Trophoblast cell (in vitro differentiated cells and primary cell): ENCODE data around the gene CDK12.

Experiments used
- DNase-seq, 2 donors: peaks; one replicate each; pipeline ENCODE4 v3.0.0-alpha.2; 2016
- H2AFZ ChIP-seq: 2 replicates; pipeline ENCODE4 v1.6.1; 2013; ENCODE audit warnings: low read length, moderate library complexity, mild to moderate bottlenecking; ENCODE audit not compliant: insufficient read depth, poor library complexity
- H2AK5ac ChIP-seq: 2 replicates; pipeline ENCODE4 v1.6.1; 2013; ENCODE audit warnings: mild to moderate bottlenecking, low read length
- H2BK120ac ChIP-seq: 2 replicates; pipeline ENCODE4 v1.6.1; 2013; ENCODE audit warnings: low read length, mild to moderate bottlenecking, moderate library complexity; ENCODE audit not compliant: insufficient read depth, poor library complexity
- H2BK12ac ChIP-seq: 2 replicates; pipeline ENCODE4 v1.6.1; 2013; ENCODE audit warnings: mild to moderate bottlenecking, low read length, moderate library complexity
- H2BK5ac ChIP-seq: 2 replicates; pipeline ENCODE4 v1.6.1; 2013; ENCODE audit warnings: low read length, low read depth, moderate library complexity, mild to moderate bottlenecking; ENCODE audit not compliant: poor library complexity
- H3K14ac ChIP-seq: 2 replicates; pipeline ENCODE4 v1.6.1; 2013; ENCODE audit warnings: mild to moderate bottlenecking, low read length
- H3K18ac ChIP-seq: 2 replicates; pipeline ENCODE4 v1.6.1; 2013; ENCODE audit warnings: mild to moderate bottlenecking, low read length
- H3K23ac ChIP-seq: 2 replicates; pipeline ENCODE4 v1.6.1; 2013; ENCODE audit warnings: low read length
- H3K27ac ChIP-seq: 2 replicates; pipeline ENCODE4 v1.5.1; 2013; ENCODE audit warnings: low read depth, mild to moderate bottlenecking, inconsistent platforms, low read length, moderate library complexity
- H3K27me3 ChIP-seq: 2 replicates; pipeline ENCODE4 v1.6.1; 2013; ENCODE audit warnings: inconsistent platforms, mild to moderate bottlenecking, low read length, moderate library complexity; ENCODE audit not compliant: insufficient read depth
- H3K36me3 ChIP-seq, 2 experiments: 1 replicate in 1 of 2; 2 replicates in 1 of 2; pipeline ENCODE4 v1.6.1; 2013; ENCODE audit warnings: low read length in 2 of 2, mild to moderate bottlenecking in 2 of 2, moderate library complexity in 1 of 2; ENCODE audit not compliant: insufficient read depth in 2 of 2, control insufficient read depth in 1 of 2
- H3K4ac ChIP-seq: 2 replicates; pipeline ENCODE4 v1.6.1; 2013; ENCODE audit warnings: low read depth, mild to moderate bottlenecking, low read length, moderate library complexity
- H3K4me1 ChIP-seq, 2 experiments: 1 replicate in 1 of 2; 2 replicates in 1 of 2; pipeline ENCODE4 v1.6.1; 2013; ENCODE audit warnings: low read length in 2 of 2, mild to moderate bottlenecking in 2 of 2, moderate library complexity in 1 of 2; ENCODE audit not compliant: insufficient read depth in 2 of 2, control insufficient read depth in 1 of 2
- H3K4me2 ChIP-seq: 2 replicates; pipeline ENCODE4 v1.6.1; 2013; ENCODE audit warnings: inconsistent platforms, mild to moderate bottlenecking, low read length, moderate library complexity
- H3K4me3 ChIP-seq: 2 replicates; pipeline ENCODE4 v1.5.1; 2013; ENCODE audit warnings: mild to moderate bottlenecking, low read depth, low read length, inconsistent platforms
- H3K79me1 ChIP-seq: one replicate; pipeline ENCODE4 v1.6.1; 2013; ENCODE audit warnings: low read length
- H3K79me2 ChIP-seq: 2 replicates; pipeline ENCODE4 v1.6.1; 2013; ENCODE audit warnings: low read length, mild to moderate bottlenecking; ENCODE audit not compliant: control insufficient read depth, insufficient read depth, poor library complexity
- H3K9ac ChIP-seq: 2 replicates; pipeline ENCODE4 v1.6.1; 2013; ENCODE audit warnings: mild to moderate bottlenecking, low read length
- H3K9me3 ChIP-seq: 2 replicates; pipeline ENCODE4 v1.6.1; 2013; ENCODE audit warnings: low read depth, mild to moderate bottlenecking, control low read depth, inconsistent platforms, low read length; ENCODE audit not compliant: insufficient read depth
- H4K12ac ChIP-seq: 2 replicates; pipeline ENCODE4 v1.6.1; 2013; ENCODE audit warnings: low read depth, mild to moderate bottlenecking, low read length, moderate library complexity
- H4K8ac ChIP-seq: 2 replicates; pipeline ENCODE4 v1.6.1; 2013; ENCODE audit warnings: low read depth, mild to moderate bottlenecking, low read length, moderate library complexity
- H4K91ac ChIP-seq: one replicate; pipeline ENCODE4 v1.6.1; 2013; ENCODE audit warnings: low read depth, mild to moderate bottlenecking, low read length, moderate library complexity
- WGBS: extraction: QIAGEN DNeasy Blood & Tissue Kit; methylation state at CpG from one replicate; pipeline ENCODE4 v1.1.7; 2013; ENCODE audit warnings: missing lambda C conversion rate; ENCODE audit not compliant: insufficient read length, insufficient coverage; ENCODE audit errors: extremely low coverage; 5-methylcytosine and 5-hydroxymethylcytosine counted together

CDK12 gene

DNA sequence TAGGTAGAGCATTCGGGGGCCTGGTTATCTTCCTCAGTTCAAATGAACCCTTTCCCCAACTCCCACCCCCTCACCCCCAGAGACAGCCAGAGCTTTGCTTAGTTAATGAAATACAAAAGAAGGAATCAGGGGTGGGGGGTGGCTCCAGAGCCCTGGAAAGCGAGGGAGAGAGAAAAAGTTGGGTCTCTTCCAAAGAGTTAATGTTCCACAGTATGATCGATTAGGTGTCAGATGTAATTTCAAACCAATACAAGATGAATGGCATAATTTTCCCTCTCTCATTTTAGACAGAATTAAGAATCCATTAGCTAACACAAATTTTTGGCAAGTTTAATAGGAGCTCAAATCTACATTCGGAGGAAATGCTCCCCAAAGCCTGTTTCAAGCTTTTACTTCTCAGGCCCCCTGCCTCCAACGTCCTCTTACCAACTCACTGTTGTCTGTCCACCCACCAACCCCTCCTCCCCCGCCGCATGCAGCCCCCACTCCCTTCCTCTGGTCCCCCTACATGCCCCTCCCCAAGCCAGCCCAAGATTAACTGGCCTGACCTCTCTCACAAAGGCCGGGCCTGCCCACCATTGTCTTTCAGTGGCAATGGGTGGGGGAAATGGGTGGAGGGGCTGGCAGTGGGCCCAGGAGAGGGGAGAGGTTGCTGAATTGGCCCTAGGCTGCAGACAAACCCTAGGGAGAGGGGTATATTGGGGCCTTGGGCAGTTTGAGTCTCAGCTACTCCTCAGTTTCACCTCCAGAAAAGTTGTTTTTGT lies 118.2 kb downstream of the CDK12 start:
- DNase-seq: no peak
- H3K18ac ChIP-seq: no peak overlapping the region

DNA sequence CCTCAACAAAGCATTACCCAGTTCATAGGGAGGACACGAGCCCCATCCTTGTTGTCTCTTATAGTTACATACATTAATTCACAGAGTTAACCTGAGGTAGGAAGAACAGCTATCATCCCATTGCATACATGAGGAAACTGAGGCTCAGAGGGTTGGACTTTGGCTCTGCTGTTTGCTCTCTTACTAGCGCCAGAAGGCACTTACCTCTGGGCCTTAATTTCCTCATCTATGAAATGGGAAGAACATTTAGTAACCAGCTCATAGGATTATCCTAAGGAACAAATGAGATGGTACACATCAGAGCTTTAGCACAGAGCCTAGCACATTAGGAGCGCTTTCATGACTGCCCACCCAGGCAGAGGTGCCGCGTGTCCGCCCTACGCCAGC lies 118.8 kb downstream of the CDK12 start:
- Histone ChIP-seq H3K4me3 (no peak overlapping the region), H3K4me2 (no peak overlapping the region), H3K4ac (no peak overlapping the region), H3K36me3 (no peaks in the 10 kb centered on the region), H3K18ac (no peak overlapping the region), H2BK5ac (no peak overlapping the region), H2BK12ac (no peak overlapping the region), H3K4me1 (no peaks in the 10 kb centered on the region), H3K79me2 (no peaks in the 10 kb centered on the region), H3K23ac (no peak overlapping the region), H4K91ac (no peak overlapping the region), H4K12ac (no peak overlapping the region), H2AK5ac (no peak overlapping the region), H3K79me1 (no peaks in the 10 kb centered on the region), H3K27ac (no peak overlapping the region), H2BK120ac (no peak overlapping the region), H2AFZ (no peak overlapping the region), H3K9ac (no peak overlapping the region), H3K27me3 (no peaks in the 10 kb centered on the region), H4K8ac (no peak overlapping the region), H3K14ac (no peak overlapping the region), H3K9me3 (no peaks in the 10 kb centered on the region)
- WGBS: no CpG with 5 or more reads among the region's 7 CpGs
- no peak for DNase-seq

More for the DNA sequence above, 118.2 kb downstream of the CDK12 start:
- Histone ChIP-seq H3K36me3 (no peaks in the 10 kb centered on the region), H3K23ac (no peak overlapping the region), H4K12ac (no peak overlapping the region), H3K4ac (no peak overlapping the region), H4K91ac (no peak overlapping the region), H3K9ac (no peak overlapping the region), H2BK120ac (no peak overlapping the region), H3K79me1 (no peaks in the 10 kb centered on the region), H2BK5ac (no peak overlapping the region), H3K9me3 (no peaks in the 10 kb centered on the region), H3K4me1 (no peaks in the 10 kb centered on the region), H3K14ac (no peak overlapping the region), H2AK5ac (no peak overlapping the region), H2AFZ (no peak overlapping the region), H3K27ac (no peak overlapping the region), H3K4me3 (no peak overlapping the region), H2BK12ac (no peak overlapping the region), H3K4me2 (no peak overlapping the region), H4K8ac (no peak overlapping the region), H3K27me3 (no peaks in the 10 kb centered on the region), H3K79me2 (no peaks in the 10 kb centered on the region)
- no CpG with 5 or more reads among the region's 8 CpGs for WGBS

DNA sequence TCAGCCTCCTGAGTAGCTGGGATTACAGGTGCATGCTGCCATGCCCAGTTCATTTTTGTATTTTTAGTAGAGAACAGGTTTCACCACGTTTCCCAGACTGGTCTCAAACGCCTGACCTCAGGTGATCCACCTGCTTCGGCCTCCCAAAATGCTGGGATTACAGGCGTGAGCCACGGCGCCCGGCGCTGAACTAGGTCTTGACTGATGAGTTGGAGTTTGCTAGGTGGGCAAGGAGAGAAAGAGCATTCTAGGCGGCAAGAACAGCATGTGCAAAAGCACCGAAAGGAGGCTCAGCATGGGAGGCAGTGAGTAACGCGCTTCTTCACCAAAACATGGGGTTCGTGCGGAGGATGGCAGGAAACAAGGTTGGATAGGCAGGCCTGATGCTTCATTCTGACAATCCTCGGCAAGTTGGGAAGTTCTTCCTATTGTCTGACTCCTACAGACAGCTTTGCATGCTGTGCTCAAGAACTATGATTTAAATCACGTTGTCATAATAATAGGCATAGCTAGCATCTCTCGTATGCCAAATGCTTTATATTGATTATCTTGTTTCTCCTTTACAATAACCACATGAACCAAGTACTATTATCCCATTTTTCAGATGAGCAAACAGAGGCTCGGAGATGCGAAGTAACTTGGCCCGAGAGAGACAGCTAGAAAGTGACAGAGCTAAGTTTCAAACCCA lies 119.9 kb downstream of the CDK12 start:
- Histone ChIP-seq H3K4me1 (no peaks in the 10 kb centered on the region), H3K27me3 (no peaks in the 10 kb centered on the region), H4K12ac (no peak overlapping the region)

GRCh38 chr17:39581759-39582085 lies 120.4 kb downstream of the CDK12 start:
- H2BK5ac ChIP-seq: no peak overlapping the region
- no peak overlapping the region for H3K18ac ChIP-seq
- no peak overlapping the region for H3K4ac ChIP-seq
- H4K12ac ChIP-seq: no peak overlapping the region
- H3K27ac ChIP-seq: no peak overlapping the region
- no peaks in the 10 kb centered on the region for H3K79me1 ChIP-seq
- no CpG with 5 or more reads among the region's 4 CpGs for WGBS
- no peak overlapping the region for H3K23ac ChIP-seq
- H4K91ac ChIP-seq: no peak overlapping the region
- no peak overlapping the region for H3K14ac ChIP-seq
- H2BK120ac ChIP-seq: no peak overlapping the region
- H3K4me1 ChIP-seq: no peaks in the 10 kb centered on the region
- H2BK12ac ChIP-seq: no peak overlapping the region
- no peak overlapping the region for H2AK5ac ChIP-seq
- H4K8ac ChIP-seq: no peak overlapping the region
- H3K36me3 ChIP-seq: no peaks in the 10 kb centered on the region
- H3K9me3 ChIP-seq: no peaks in the 10 kb centered on the region
- H3K9ac ChIP-seq: no peak overlapping the region
- no peak overlapping the region for H3K4me3 ChIP-seq
- H3K79me2 ChIP-seq: no peaks in the 10 kb centered on the region
- no peak overlapping the region for H3K4me2 ChIP-seq
- DNase-seq: no peak
- no peak overlapping the region for H2AFZ ChIP-seq
- H3K27me3 ChIP-seq: no peaks in the 10 kb centered on the region

More for the DNA sequence above, 119.9 kb downstream of the CDK12 start:
- Histone ChIP-seq H3K36me3 (no peaks in the 10 kb centered on the region), H3K4me2 (no peak overlapping the region), H2BK12ac (no peak overlapping the region), H3K23ac (no peak overlapping the region), H3K9me3 (no peaks in the 10 kb centered on the region), H3K79me2 (no peaks in the 10 kb centered on the region), H2AFZ (no peak overlapping the region), H3K14ac (no peak overlapping the region), H3K4ac (no peak overlapping the region), H4K8ac (no peak overlapping the region), H3K27ac (no peak overlapping the region), H2BK120ac (no peak overlapping the region), H3K9ac (no peak overlapping the region), H3K18ac (no peak overlapping the region), H4K91ac (no peak overlapping the region), H2AK5ac (no peak overlapping the region), H2BK5ac (no peak overlapping the region), H3K79me1 (no peaks in the 10 kb centered on the region), H3K4me3 (no peak overlapping the region)
- no peak for DNase-seq
- WGBS: no CpG with 5 or more reads among the region's 20 CpGs
